Lung (tissue), 12 donors: Measurements from ENCODE around the gene MUTYH. TPM values are rescaled to one million over a fixed set of nuclear protein-coding genes. Genes with fewer than 3 reads are reported as not detected.

Experiments used
- ATAC-seq: fragments of 200-7000 bp; cut with Tn5 transposase; one replicate; pipeline ENCODE4 v1.9.1; 2020; ENCODE audit warnings: moderate number of reproducible peaks; ENCODE audit not compliant: insufficient read depth, low FRiP score
- DNase-seq, 3 donors: peaks; one replicate each; pipeline ENCODE4 v3.0.0-alpha.2; 2013 to 2017
- H3K27ac ChIP-seq, 2 donors: one replicate each; pipeline ENCODE4 v1.5.1; 2013; ENCODE audit warnings: mild to moderate bottlenecking in 2 of 2, moderate library complexity in 2 of 2, control low read depth in 1 of 2, inconsistent platforms in 1 of 2, low read depth in 1 of 2, low read length in 1 of 2
- H3K27me3 ChIP-seq, 3 donors: one replicate each; pipeline ENCODE4 v1.5.1; 2013; ENCODE audit warnings: low read length in 2 of 3; ENCODE audit not compliant: control insufficient read depth in 3 of 3, insufficient read depth in 3 of 3
- H3K36me3 ChIP-seq, 4 donors: one replicate each; pipeline ENCODE4 v1.5.1; 2013; ENCODE audit warnings: low read length in 4 of 4, mild to moderate bottlenecking in 1 of 4, moderate library complexity in 1 of 4; ENCODE audit not compliant: control insufficient read depth in 4 of 4, insufficient read depth in 4 of 4
- H3K4me1 ChIP-seq, 5 donors: one replicate each; pipeline ENCODE4 v1.5.1; 2013; ENCODE audit warnings: low read length in 5 of 5, mild to moderate bottlenecking in 2 of 5, moderate library complexity in 1 of 5; ENCODE audit not compliant: control insufficient read depth in 5 of 5, insufficient read depth in 5 of 5
- H3K4me3 ChIP-seq: one replicate; pipeline ENCODE4 v1.5.1; 2013; ENCODE audit warnings: mild to moderate bottlenecking, control low read depth, moderate library complexity
- H3K9ac ChIP-seq, 2 donors: one replicate each; pipeline ENCODE4 v1.5.1; 2013; ENCODE audit warnings: low read length in 2 of 2, control low read depth in 1 of 2; ENCODE audit not compliant: insufficient read depth in 1 of 2
- H3K9me3 ChIP-seq, 4 donors: one replicate each; pipeline ENCODE4 v1.5.1; 2013; ENCODE audit warnings: low read length in 3 of 4, mild to moderate bottlenecking in 1 of 4, moderate library complexity in 1 of 4; ENCODE audit not compliant: control insufficient read depth in 4 of 4, insufficient read depth in 3 of 4
- WGBS, 2 donors: extraction: QIAGEN DNeasy Blood & Tissue Kit; methylation state at CpG; one replicate each; pipeline ENCODE4 v1.1.7; 2013; 5-methylcytosine and 5-hydroxymethylcytosine counted together
- polyA plus RNA-seq, 2 donors: library from polyadenylated mRNA; stranded (reverse); fragments of 200-250 nt; gene quantifications; one replicate each; pipeline ENCODE4 v1.2.1, GENCODE V29; 2013
- total RNA-seq, 2 donors: library from RNA; depleted of rRNA in 1 of 2; stranded (reverse); fragments of >200 nt in 1 of 2; gene quantifications; one replicate each; pipeline ENCODE4 v1.2.1, GENCODE V29; 2014 to 2021
- TF ChIP-seq, protein P1 (sequence below): IDR thresholded peaks from 2 replicates; pipeline ENCODE4 v1.5.1; 2012; ENCODE audit warnings: mild to moderate bottlenecking; ENCODE audit errors: control extremely low read depth, extremely low read depth
- donor health status: control.
- donor health status: control.
- donor health status: Bipolar disorder and iron deficiency.
- donor health status: healthy.
- donor health status: DM: yes; HTN: yes; CAD: no.

Gene MUTYH
- total and polyA plus RNA-seq, 4 donors, result 14.0 to 26.3 (median 19.7) TPM

DNA sequence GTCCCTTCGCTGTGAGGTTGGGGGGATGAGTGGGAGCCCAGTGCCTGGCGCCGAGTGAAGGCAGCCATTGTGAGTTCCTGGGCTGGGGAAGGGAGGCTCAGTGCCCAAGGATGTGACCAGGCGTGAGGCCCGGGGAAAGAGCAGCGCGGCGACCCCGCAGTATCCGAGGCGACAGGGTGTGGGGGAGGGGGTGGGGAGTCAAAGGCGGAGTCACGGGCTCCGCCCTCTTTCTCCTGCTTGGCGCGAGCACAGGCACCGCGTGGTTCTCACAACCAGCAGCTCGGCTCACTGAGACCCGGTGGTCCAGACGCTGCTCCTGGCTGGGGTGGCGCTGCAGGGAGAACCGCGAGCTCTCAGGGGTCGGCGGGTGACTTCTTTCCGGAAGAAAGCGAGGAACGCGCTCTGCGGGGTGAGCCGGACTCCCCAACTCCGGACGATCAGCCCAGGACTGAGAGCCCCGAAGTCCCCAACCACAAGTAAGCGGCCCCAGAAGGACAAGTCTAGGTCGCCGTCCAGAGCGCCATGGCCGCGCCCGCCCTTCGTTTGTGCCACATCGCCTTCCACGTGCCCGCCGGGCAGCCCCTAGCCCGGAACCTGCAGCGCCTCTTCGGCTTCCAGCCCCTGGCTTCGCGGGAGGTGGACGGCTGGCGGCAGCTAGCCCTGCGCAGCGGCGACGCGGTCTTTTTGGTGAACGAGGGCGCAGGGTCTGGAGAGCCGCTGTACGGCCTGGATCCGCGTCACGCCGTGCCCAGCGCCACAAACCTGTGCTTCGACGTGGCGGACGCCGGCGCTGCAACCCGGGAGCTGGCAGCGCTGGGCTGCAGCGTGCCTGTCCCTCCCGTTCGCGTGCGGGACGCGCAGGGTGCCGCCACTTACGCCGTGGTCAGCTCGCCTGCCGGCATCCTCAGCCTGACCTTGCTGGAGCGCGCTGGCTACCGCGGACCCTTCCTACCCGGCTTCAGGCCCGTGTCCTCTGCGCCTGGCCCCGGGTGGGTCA, 13.3 kb downstream of the MUTYH start, which contains the start of gene HPDL:
HPDL (plus strand) TSS at position 269 of the 997 bp plus-strand sequence; CDS start at position 523, 254 bp downstream.
- Histone ChIP-seq H3K27ac (no peak within 1 kb of the TSS), H3K9me3 (no peaks in the 10 kb centered on the region), H3K36me3 (peaks cover 0 to 16% (median 3%) of the 10 kb centered on the region in 4 donors), H3K27me3 (no peaks in the 10 kb centered on the region), H3K4me1 (peaks cover 0 to 24% (median 4%) of the 10 kb centered on the region in 5 donors), H3K9ac (peak within 1 kb of the TSS in 1 of 2 donors; percentile 34), H3K4me3 (peak within 1 kb of the TSS; percentile 32)
- peak; percentile 87 to 95 (median 92) for DNase-seq
- ATAC-seq, result peak; percentile 68
- TF ChIP-seq, protein P1, sequence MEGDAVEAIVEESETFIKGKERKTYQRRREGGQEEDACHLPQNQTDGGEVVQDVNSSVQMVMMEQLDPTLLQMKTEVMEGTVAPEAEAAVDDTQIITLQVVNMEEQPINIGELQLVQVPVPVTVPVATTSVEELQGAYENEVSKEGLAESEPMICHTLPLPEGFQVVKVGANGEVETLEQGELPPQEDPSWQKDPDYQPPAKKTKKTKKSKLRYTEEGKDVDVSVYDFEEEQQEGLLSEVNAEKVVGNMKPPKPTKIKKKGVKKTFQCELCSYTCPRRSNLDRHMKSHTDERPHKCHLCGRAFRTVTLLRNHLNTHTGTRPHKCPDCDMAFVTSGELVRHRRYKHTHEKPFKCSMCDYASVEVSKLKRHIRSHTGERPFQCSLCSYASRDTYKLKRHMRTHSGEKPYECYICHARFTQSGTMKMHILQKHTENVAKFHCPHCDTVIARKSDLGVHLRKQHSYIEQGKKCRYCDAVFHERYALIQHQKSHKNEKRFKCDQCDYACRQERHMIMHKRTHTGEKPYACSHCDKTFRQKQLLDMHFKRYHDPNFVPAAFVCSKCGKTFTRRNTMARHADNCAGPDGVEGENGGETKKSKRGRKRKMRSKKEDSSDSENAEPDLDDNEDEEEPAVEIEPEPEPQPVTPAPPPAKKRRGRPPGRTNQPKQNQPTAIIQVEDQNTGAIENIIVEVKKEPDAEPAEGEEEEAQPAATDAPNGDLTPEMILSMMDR, result no peak
- 9 to 10% methylated on average over 90 to 96 of the region's 96 CpGs for WGBS, 2 donors

DNA sequence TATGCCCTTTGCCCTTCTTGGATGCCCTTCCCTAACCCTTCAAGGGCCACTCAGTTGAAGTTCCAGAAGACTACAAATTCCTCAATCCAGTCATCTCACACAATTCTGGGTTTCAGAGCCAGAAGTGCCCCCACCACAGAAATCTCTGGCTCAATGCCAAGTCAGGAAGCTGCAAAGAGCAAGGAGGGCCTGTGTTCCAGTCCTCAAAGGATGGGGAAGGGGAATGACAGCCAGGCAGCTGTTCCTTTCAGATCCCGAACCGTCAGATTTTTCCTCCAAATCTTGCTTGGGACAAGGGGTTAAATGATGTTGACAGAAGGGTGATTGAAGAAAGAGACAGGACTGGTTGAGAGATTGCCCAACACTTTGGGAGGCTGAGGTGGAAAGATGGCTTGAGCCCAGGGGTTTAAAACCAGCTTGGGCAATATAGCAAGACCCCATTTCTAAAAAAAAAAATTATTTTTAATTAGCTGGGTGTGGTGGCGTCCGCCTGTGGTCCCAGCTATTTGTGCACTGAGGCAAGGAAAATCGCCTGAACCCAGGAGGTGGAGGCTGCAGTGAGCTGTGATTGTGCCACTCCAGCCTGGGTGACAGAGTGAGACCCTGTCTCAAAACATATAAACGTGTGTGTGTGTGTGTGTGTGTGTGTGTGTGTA, 14.3 kb downstream of the MUTYH start:
- H3K27me3 ChIP-seq, result no peaks in the 10 kb centered on the region
- peaks cover 0 to 24% (median 4%) of the 10 kb centered on the region in 5 donors for H3K4me1 ChIP-seq
- no peaks in the 10 kb centered on the region for H3K9me3 ChIP-seq
- TF ChIP-seq, protein P1, result no peak
- WGBS, 2 donors, result 54 to 61% methylated on average over 6 of the region's 6 CpGs
- peaks cover 0 to 7% (median 0%) of the 10 kb centered on the region in 4 donors for H3K36me3 ChIP-seq
- H3K27ac ChIP-seq, result no peak overlapping the region
- peak; percentile 56 to 70 (median 69) for DNase-seq
- ATAC-seq, result no peak
- no peak overlapping the region for H3K9ac ChIP-seq
- no peak overlapping the region for H3K4me3 ChIP-seq

DNA sequence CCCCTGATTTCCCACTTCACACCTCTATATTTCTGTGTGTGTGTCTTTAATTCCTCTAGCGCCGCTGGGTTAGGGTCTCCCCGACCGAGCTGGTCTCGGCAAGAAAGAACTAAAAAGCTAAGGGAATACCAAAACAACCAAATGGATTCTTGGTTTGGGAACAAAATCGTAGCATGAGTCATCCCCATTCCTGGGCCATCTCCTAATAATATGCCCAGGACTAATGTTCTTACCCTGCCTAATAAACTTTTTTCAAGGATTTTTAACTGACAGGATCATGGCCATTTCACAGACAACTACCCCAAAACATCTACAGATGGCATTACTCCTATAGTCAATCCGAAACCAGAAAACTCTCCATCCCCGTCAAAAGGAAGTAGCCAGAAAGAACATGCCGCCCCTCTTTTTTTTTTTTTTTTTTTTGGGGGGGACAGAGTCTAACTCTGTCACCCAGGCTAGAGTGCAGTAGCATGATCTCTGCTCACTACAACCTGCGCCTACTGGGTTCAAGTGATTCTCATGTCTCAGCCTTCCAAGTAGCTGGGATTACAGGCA, 17.7 kb downstream of the MUTYH start:
- H3K36me3 ChIP-seq, result no peaks in the 10 kb centered on the region
- H3K27ac ChIP-seq, result no peak overlapping the region
- H3K4me1 ChIP-seq, result peaks cover 0 to 19% (median 4%) of the 10 kb centered on the region in 5 donors
- no peak overlapping the region for H3K4me3 ChIP-seq
- DNase-seq, result no peak
- ATAC-seq, result no peak
- no peaks in the 10 kb centered on the region for H3K27me3 ChIP-seq
- peaks cover 0 to 2% (median 0%) of the 10 kb centered on the region in 4 donors for H3K9me3 ChIP-seq
- TF ChIP-seq, protein P1, result no peak
- WGBS, 2 donors, result 94 to 95% methylated on average over 10 of the region's 10 CpGs
- no peak overlapping the region for H3K9ac ChIP-seq
